Large intestine (tissue), 12 donors: ENCODE data around the gene CACHD1. TPM values are rescaled to one million over a fixed set of nuclear protein-coding genes. Genes with fewer than 3 reads are reported as not detected.

Source experiments
- DNase-seq, 2 donors: peaks; one replicate each; pipeline versions ENCODE4 v3.0.0 to v3.0.0-alpha.2; 2013
- H3K27ac ChIP-seq: one replicate; pipeline ENCODE4 v1.5.1; 2013; ENCODE audit warnings: low read length
- H3K27me3 ChIP-seq: 2 replicates; pipeline ENCODE4 v1.6.1; 2013; ENCODE audit warnings: low read length; ENCODE audit not compliant: control insufficient read depth, insufficient read depth
- H3K36me3 ChIP-seq: 2 replicates; pipeline ENCODE4 v1.6.1; 2013; ENCODE audit warnings: low read length; ENCODE audit not compliant: control insufficient read depth, insufficient read depth
- H3K4me1 ChIP-seq: one replicate; pipeline ENCODE4 v1.6.1; 2013; ENCODE audit warnings: low read length; ENCODE audit not compliant: control insufficient read depth, insufficient read depth
- H3K4me3 ChIP-seq: one replicate; pipeline ENCODE4 v1.5.1; 2013; ENCODE audit warnings: low read length
- H3K9me3 ChIP-seq: one replicate; pipeline ENCODE4 v1.6.1; 2013; ENCODE audit warnings: mild to moderate bottlenecking, low read depth, low read length, moderate library complexity; ENCODE audit not compliant: control insufficient read depth
- WGBS: methylation state at CpG from one replicate; pipeline ENCODE4 v1.1.5; 2013; ENCODE audit warnings: low lambda C conversion rate; ENCODE audit not compliant: insufficient coverage; 5-methylcytosine and 5-hydroxymethylcytosine counted together
- long read RNA-seq, 11 donors: transcript quantifications; one replicate each; lab custom pipeline, GENCODE V29; 2026
- polyA plus RNA-seq: library from polyadenylated mRNA; unstranded; fragments of 120-200 nt; gene quantifications from one replicate; pipeline ENCODE4 v1.2.1, GENCODE V29; 2013

CACHD1 gene
- 9.6 TPM for polyA plus RNA-seq
- long read RNA-seq, donor 1, result 0 reads
- long read RNA-seq, donor 2, full-length matches to known transcripts, result 1 of 1 reads
- long read RNA-seq, donor 2, partial matches to known transcripts, result 0 of 1 reads
- long read RNA-seq, donor 2, other reads (novel, unspliced or antisense), result 0 of 1 reads
- long read RNA-seq, donor 3, result 0 reads
- long read RNA-seq, donor 4, result 0 reads
- long read RNA-seq, donor 5, result 0 reads
- long read RNA-seq, donor 6, result 0 reads
- long read RNA-seq, donor 7, result 0 reads
- long read RNA-seq, donor 8, full-length matches to known transcripts, result 1 of 1 reads
- long read RNA-seq, donor 8, partial matches to known transcripts, result 0 of 1 reads
- long read RNA-seq, donor 8, other reads (novel, unspliced or antisense), result 0 of 1 reads
- long read RNA-seq, donor 9, result 0 reads
- long read RNA-seq, donor 10, result 0 reads
- long read RNA-seq, donor 11, full-length matches to known transcripts, result 1 of 1 reads
- long read RNA-seq, donor 11, partial matches to known transcripts, result 0 of 1 reads
- long read RNA-seq, donor 11, other reads (novel, unspliced or antisense), result 0 of 1 reads

- peak; percentile 79 to 88 for DNase-seq
- Histone ChIP-seq H3K4me1 (peaks cover 19% of the 10 kb centered on the region), H3K27ac (peak within 1 kb of the TSS; percentile 63), H3K9me3 (no peaks in the 10 kb centered on the region), H3K36me3 (no peaks in the 10 kb centered on the region), H3K4me3 (peak within 1 kb of the TSS; percentile 60), H3K27me3 (peaks cover 3% of the 10 kb centered on the region)
- no CpG with 5 or more reads among the region's 82 CpGs for WGBS
Measured at GRCh38 chr1:64469977-64470664, at the start of gene CACHD1. Gene CACHD1, plus strand, starts transcription at chr1:64470129. Its CDS starts 616 bp downstream, at chr1:64470745.

- Histone ChIP-seq H3K27ac (no peak overlapping the region), H3K4me3 (no peak overlapping the region), H3K27me3 (no peaks in the 10 kb centered on the region), H3K9me3 (no peaks in the 10 kb centered on the region), H3K4me1 (no peaks in the 10 kb centered on the region), H3K36me3 (no peaks in the 10 kb centered on the region)
- WGBS, result 93% methylated on average over 3 of the region's 4 CpGs
- DNase-seq, result no peak
Measured at GRCh38 chr1:64421377-64421776, 48.6 kb upstream of the CACHD1 start.

- DNase-seq, result no peak
- Histone ChIP-seq H3K4me1 (no peaks in the 10 kb centered on the region), H3K36me3 (no peaks in the 10 kb centered on the region), H3K27me3 (no peaks in the 10 kb centered on the region), H3K4me3 (no peak overlapping the region), H3K9me3 (no peaks in the 10 kb centered on the region), H3K27ac (no peak overlapping the region)
- no CpG with 5 or more reads among the region's 4 CpGs for WGBS
Measured at GRCh38 chr1:64423526-64423925, 46.4 kb upstream of the CACHD1 start.

- H3K4me3 ChIP-seq, result no peak overlapping the region
- WGBS, result 100% methylated on average over 1 of the region's 1 CpG
- no peaks in the 10 kb centered on the region for H3K9me3 ChIP-seq
- no peaks in the 10 kb centered on the region for H3K27me3 ChIP-seq
- DNase-seq, result no peak
- H3K4me1 ChIP-seq, result no peaks in the 10 kb centered on the region
- H3K27ac ChIP-seq, result no peak overlapping the region
- no peaks in the 10 kb centered on the region for H3K36me3 ChIP-seq
Measured at GRCh38 chr1:64424412-64424811, 45.5 kb upstream of the CACHD1 start.

GRCh38 chr1:64425521-64425920 is 44.4 kb upstream of the CACHD1 start:
- Histone ChIP-seq H3K4me1 (no peaks in the 10 kb centered on the region), H3K4me3 (no peak overlapping the region), H3K9me3 (no peaks in the 10 kb centered on the region), H3K27me3 (no peaks in the 10 kb centered on the region), H3K36me3 (no peaks in the 10 kb centered on the region), H3K27ac (no peak overlapping the region)
- WGBS, result 100% methylated on average over 1 of the region's 2 CpGs
- no peak for DNase-seq

- no peak for DNase-seq
- 69% methylated on average over 2 of the region's 2 CpGs for WGBS
- no peaks in the 10 kb centered on the region for H3K27me3 ChIP-seq
- no peak overlapping the region for H3K4me3 ChIP-seq
- H3K36me3 ChIP-seq, result no peaks in the 10 kb centered on the region
- no peak overlapping the region for H3K27ac ChIP-seq
- H3K4me1 ChIP-seq, result no peaks in the 10 kb centered on the region
- no peaks in the 10 kb centered on the region for H3K9me3 ChIP-seq
Measured at GRCh38 chr1:64426681-64427080, 43.2 kb upstream of the CACHD1 start.

- Histone ChIP-seq H3K9me3 (no peaks in the 10 kb centered on the region), H3K4me1 (no peaks in the 10 kb centered on the region), H3K4me3 (no peak overlapping the region), H3K27ac (no peak overlapping the region), H3K36me3 (no peaks in the 10 kb centered on the region), H3K27me3 (no peaks in the 10 kb centered on the region)
- WGBS, result 30% methylated on average over 2 of the region's 3 CpGs
- DNase-seq, result no peak
Measured at GRCh38 chr1:64427879-64428278, 42.0 kb upstream of the CACHD1 start.

- no peak overlapping the region for H3K27ac ChIP-seq
Measured at GRCh38 chr1:64433308-64433707, 36.6 kb upstream of the CACHD1 start.

GRCh38 chr1:64433747-64434146 is 36.2 kb upstream of the CACHD1 start:
- no peak overlapping the region for H3K4me3 ChIP-seq
- WGBS, result no CpG with 5 or more reads among the region's 3 CpGs
- DNase-seq, result no peak

More at GRCh38 chr1:64433308-64433707, 36.6 kb upstream of the CACHD1 start:
- no CpG with 5 or more reads among the region's 5 CpGs for WGBS
- no peak for DNase-seq
- no peaks in the 10 kb centered on the region for H3K4me1 ChIP-seq
- H3K4me3 ChIP-seq, result no peak overlapping the region
- H3K36me3 ChIP-seq, result no peaks in the 10 kb centered on the region
- no peaks in the 10 kb centered on the region for H3K27me3 ChIP-seq
- H3K9me3 ChIP-seq, result no peaks in the 10 kb centered on the region

GRCh38 chr1:64435000-64435399 is 34.9 kb upstream of the CACHD1 start:
- no peaks in the 10 kb centered on the region for H3K4me1 ChIP-seq
- no peaks in the 10 kb centered on the region for H3K9me3 ChIP-seq
- H3K27ac ChIP-seq, result no peak overlapping the region
- no peak for DNase-seq
- H3K27me3 ChIP-seq, result no peaks in the 10 kb centered on the region
- H3K4me3 ChIP-seq, result no peak overlapping the region
- no peaks in the 10 kb centered on the region for H3K36me3 ChIP-seq
- 86% methylated on average over 3 of the region's 6 CpGs for WGBS

More at GRCh38 chr1:64433747-64434146, 36.2 kb upstream of the CACHD1 start:
- H3K36me3 ChIP-seq, result no peaks in the 10 kb centered on the region
- H3K9me3 ChIP-seq, result no peaks in the 10 kb centered on the region
- H3K27me3 ChIP-seq, result no peaks in the 10 kb centered on the region
- no peak overlapping the region for H3K27ac ChIP-seq
- H3K4me1 ChIP-seq, result no peaks in the 10 kb centered on the region
